Activated CD8-positive, alpha-beta memory T cell treated with anti-CD3 and anti-CD28 coated beads for 24 hours (primary cell): ENCODE results near the gene GOSR1.

Source experiments
- DNase-seq: peaks from one replicate; pipeline ENCODE4 v3.0.0-alpha.2; 2020

GOSR1 gene

DNA sequence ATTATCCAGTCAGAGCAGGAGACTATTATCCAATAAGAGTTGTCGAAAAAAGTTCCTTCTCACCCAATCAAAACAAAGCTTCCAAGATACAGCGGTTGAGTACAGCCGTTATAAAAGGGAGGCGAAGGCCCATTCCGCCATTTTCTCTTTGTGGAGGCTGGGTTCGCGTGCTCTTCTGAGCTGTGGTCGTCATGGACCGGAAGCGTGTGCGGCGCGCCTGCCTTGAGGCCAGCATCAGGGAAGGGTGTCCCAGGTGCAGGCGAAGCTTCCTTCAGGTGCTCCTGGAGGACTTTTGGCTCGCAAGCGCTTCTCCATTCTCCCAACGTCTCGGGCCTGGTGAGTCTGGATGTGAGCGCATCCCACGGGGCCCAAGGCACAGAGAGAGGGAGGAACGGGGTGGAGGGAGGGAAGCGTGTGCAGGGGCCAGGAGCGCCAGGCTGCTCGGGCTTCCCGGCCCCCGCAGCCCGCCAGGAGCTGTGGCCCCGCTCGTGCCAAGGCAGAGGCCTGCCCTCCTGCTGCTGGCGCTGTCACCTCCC is 99.2 kb downstream of the GOSR1 start:
- DNase-seq, result no peak
